Body of pancreas (tissue), 4 donors: ENCODE results near the gene MOCS1. TPM values are rescaled to one million over a fixed set of nuclear protein-coding genes. Genes with fewer than 3 reads are reported as not detected.

ENCODE experiments used
- ATAC-seq: fragments of 150-250 bp; one replicate; pipeline ENCODE4 v1.9.1; 2016
- DNase-seq, 4 donors: peaks; one replicate each; pipeline ENCODE4 v3.0.0-alpha.2; 2019
- H3K27ac ChIP-seq, 4 donors: fragments of 200-600 bp; sonication (generic); 1 replicate in 3 of 4; 2 replicates in 1 of 4; pipeline versions ENCODE4 v1.5.1 to v1.6.1; 2016 to 2019; ENCODE audit warnings: mild to moderate bottlenecking in 1 of 4, mixed read lengths in 1 of 4, moderate library complexity in 1 of 4
- H3K27me3 ChIP-seq, 2 donors: fragments of 200-600 bp; sonication (generic); one replicate each; pipeline ENCODE4 v1.6.0; 2016; ENCODE audit warnings: mild to moderate bottlenecking in 1 of 2
- H3K36me3 ChIP-seq, 2 donors: fragments of 200-600 bp; sonication (generic); replicated peaks in 1 of 2; 2 replicates each; pipeline ENCODE4 v1.5.1; 2016; ENCODE audit warnings: low read depth in 2 of 2; ENCODE audit not compliant: insufficient read depth in 1 of 2
- H3K4me1 ChIP-seq: fragments of 200-600 bp; sonication (generic); one replicate; pipeline ENCODE4 v1.6.0; 2016
- H3K4me3 ChIP-seq, 2 donors: fragments of 200-600 bp; sonication (generic); 1 replicate in 1 of 2; 2 replicates in 1 of 2; pipeline ENCODE4 v1.5.1; 2016 to 2019
- H3K9me3 ChIP-seq, 3 donors: fragments of 200-600 bp; sonication (generic); 1 replicate in 2 of 3; 2 replicates in 1 of 3; pipeline ENCODE4 v1.5.1; 2016
- POLR2A ChIP-seq, 3 donors: fragments of 450-650 bp; IDR thresholded peaks; one replicate each; pipeline ENCODE4 v1.6.1; 2016; ENCODE audit warnings: antibody characterized with exemption in 3 of 3, mild to moderate bottlenecking in 2 of 3
- WGBS, 2 donors: methylation state at CpG; one replicate each; pipeline ENCODE4 v1.1.5; 2017; 5-methylcytosine and 5-hydroxymethylcytosine counted together
- intact Hi-C: fragments of 100-400 bp; cut with DNase I; formaldehyde crosslinking; loops from one replicate; pipeline ENCODE4 v1.15.1; 2023
- total RNA-seq, 2 donors: library from RNA; depleted of rRNA; stranded (reverse); fragments of >200 nt; gene quantifications; one replicate each; pipeline ENCODE4 v1.1.0, GENCODE V29; 2016
- TF ChIP-seq, protein P1 (sequence below), 7 experiments: fragments of 450-650 bp in 4 of 7; fragments of 200-600 bp in 3 of 7; sonication (generic) in 3 of 7; IDR thresholded peaks; one replicate each; pipeline ENCODE4 v1.5.1; 2016 to 2019; ENCODE audit warnings: antibody characterized with exemption in 7 of 7

The MOCS1 gene
- total RNA-seq, 2 donors from 2014 or later: 15.0 to 21.1 TPM

GRCh38 chr6:39926668-39927067, 7.6 kb downstream of the MOCS1 start:
- DNase-seq (no peak), ATAC-seq (no peak)
- H3K4me3 ChIP-seq: no peak overlapping the region
- no peaks in the 10 kb centered on the region for H3K36me3 ChIP-seq
- intact Hi-C loops: no loop called here
- H3K9me3 ChIP-seq: no peaks in the 10 kb centered on the region
- WGBS, 2 donors: 78 to 86% methylated on average over 3 of the region's 3 CpGs
- peaks cover 55% of the 10 kb centered on the region for H3K4me1 ChIP-seq
- no peaks in the 10 kb centered on the region for H3K27me3 ChIP-seq
- peak overlapping the region in 1 of 4 donors; percentile 8 for H3K27ac ChIP-seq
- TF ChIP-seq POLR2A (IDR thresholded peaks at IDR 0.05): no peak
- TF ChIP-seq, protein P1, sequence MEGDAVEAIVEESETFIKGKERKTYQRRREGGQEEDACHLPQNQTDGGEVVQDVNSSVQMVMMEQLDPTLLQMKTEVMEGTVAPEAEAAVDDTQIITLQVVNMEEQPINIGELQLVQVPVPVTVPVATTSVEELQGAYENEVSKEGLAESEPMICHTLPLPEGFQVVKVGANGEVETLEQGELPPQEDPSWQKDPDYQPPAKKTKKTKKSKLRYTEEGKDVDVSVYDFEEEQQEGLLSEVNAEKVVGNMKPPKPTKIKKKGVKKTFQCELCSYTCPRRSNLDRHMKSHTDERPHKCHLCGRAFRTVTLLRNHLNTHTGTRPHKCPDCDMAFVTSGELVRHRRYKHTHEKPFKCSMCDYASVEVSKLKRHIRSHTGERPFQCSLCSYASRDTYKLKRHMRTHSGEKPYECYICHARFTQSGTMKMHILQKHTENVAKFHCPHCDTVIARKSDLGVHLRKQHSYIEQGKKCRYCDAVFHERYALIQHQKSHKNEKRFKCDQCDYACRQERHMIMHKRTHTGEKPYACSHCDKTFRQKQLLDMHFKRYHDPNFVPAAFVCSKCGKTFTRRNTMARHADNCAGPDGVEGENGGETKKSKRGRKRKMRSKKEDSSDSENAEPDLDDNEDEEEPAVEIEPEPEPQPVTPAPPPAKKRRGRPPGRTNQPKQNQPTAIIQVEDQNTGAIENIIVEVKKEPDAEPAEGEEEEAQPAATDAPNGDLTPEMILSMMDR (IDR thresholded peaks at IDR 0.05): no peak

GRCh38 chr6:39925931-39926290, 8.4 kb downstream of the MOCS1 start:
- ATAC-seq (no peak), DNase-seq (no peak)
- Histone ChIP-seq H3K4me3 (no peak overlapping the region), H3K4me1 (peaks cover 50% of the 10 kb centered on the region), H3K9me3 (no peaks in the 10 kb centered on the region), H3K27ac (no peak overlapping the region), H3K36me3 (no peaks in the 10 kb centered on the region), H3K27me3 (no peaks in the 10 kb centered on the region)
- intact Hi-C loops: no loop called here
- TF ChIP-seq POLR2A (IDR thresholded peaks at IDR 0.05): no peak
- TF ChIP-seq, protein P1 (IDR thresholded peaks at IDR 0.05): no peak
- 81 to 100% methylated on average over 2 to 3 of the region's 3 CpGs for WGBS, 2 donors

GRCh38 chr6:39925191-39925930, 8.9 kb downstream of the MOCS1 start:
- TF ChIP-seq POLR2A (IDR thresholded peaks at IDR 0.05): no peak
- TF ChIP-seq, protein P1 (IDR thresholded peaks at IDR 0.05): no peak
- Histone ChIP-seq H3K36me3 (no peaks in the 10 kb centered on the region), H3K4me3 (no peak overlapping the region), H3K27ac (no peak overlapping the region), H3K27me3 (no peaks in the 10 kb centered on the region), H3K4me1 (peaks cover 50% of the 10 kb centered on the region), H3K9me3 (no peaks in the 10 kb centered on the region)
- ATAC-seq: no peak
- 91% methylated on average over 22 of the region's 22 CpGs for WGBS, 2 donors
- intact Hi-C loops: no loop called here
- no peak for DNase-seq

- intact Hi-C loops: no loop called here
Measured at GRCh38 chr6:39924283-39924682, 10.0 kb downstream of the MOCS1 start.

More at GRCh38 chr6:39924283-39924682, 10.0 kb downstream of the MOCS1 start:
- peak overlapping the region in 3 of 4 donors; percentile 52 to 72 (median 58) for H3K27ac ChIP-seq
- 18 to 29% methylated on average over 6 of the region's 6 CpGs for WGBS, 2 donors
- no peaks in the 10 kb centered on the region for H3K27me3 ChIP-seq
- ATAC-seq (no peak), DNase-seq (peak in 1 of 4 donors; percentile 41)
- no peak for TF ChIP-seq POLR2A (IDR thresholded peaks at IDR 0.05)
- TF ChIP-seq, protein P1 (IDR thresholded peaks at IDR 0.05): no peak
- no peaks in the 10 kb centered on the region for H3K36me3 ChIP-seq
- no peaks in the 10 kb centered on the region for H3K9me3 ChIP-seq
- H3K4me1 ChIP-seq: peaks cover 48% of the 10 kb centered on the region
- no peak overlapping the region for H3K4me3 ChIP-seq
